Measurements from ENCODE around the gene TAF1A. TPM values are rescaled to one million over a fixed set of nuclear protein-coding genes. Genes with fewer than 3 reads are reported as not detected.
A peak's percentile ranks its signal among the peaks of the same experiment; 100 is the strongest.

TAF1A gene
- polyA plus RNA-seq, 1 experiment: 7.3 TPM

DNA sequence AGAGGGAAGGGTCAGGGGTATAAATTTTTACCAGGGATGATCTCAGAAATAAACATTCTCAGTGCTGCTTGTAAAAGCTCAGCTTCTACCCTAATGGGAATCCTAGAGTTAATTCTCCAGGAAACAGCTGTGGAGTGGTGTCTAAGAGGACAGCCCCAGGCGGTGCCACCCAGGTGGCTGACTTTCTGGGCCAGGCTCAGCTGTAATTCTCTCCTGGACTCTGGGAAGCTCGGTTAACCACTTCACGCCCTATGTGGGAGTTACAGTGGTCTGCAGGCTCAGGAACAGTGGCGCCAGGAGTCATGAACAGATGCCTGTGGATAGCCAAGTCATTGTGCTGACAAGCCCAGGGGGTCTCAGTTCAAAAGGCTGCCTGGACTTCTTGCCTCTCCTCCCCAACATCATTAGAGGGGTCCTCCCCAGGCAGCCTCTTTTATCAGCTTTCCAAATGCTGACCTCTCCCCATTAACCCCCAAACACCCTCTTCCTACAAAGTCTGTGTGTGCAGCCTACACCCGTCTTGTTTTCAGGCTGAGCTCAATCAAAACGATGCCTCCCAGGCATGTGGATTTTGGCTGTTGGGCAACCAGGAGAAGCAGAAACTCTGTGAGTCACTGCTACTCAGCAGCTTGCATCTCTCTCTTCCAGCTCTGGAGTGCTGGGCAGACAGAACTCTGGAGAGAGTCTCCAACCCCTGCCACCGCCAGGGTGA is 43.0 kb downstream of the TAF1A start:
- Histone ChIP-seq H3K4me3 (ENCODE audit: low read depth, low read length) (no peak overlapping the region), H3K9me3 (ENCODE audit: control insufficient read depth, insufficient read depth, low read length) (no peaks in the 10 kb centered on the region; the same call in 1 of the 2 replicates), H3K27me3 (ENCODE audit: control insufficient read depth, insufficient read depth, low read length) (no peaks in the 10 kb centered on the region), H3K27ac (ENCODE audit: low read depth, low read length) (peak overlapping the region; percentile 62)
- POLR2A ChIA-PET: interaction anchor here (1.3 kb wide), 1 partner anchor 82 kb away, joined by 3 read pairs; no protein-coding TSS in a partner anchor
- DNase-seq (ENCODE audit: low read depth, low spot score): peak; percentile 46
- CTCF ChIA-PET: interaction anchor here (1.2 to 1.7 kb wide), 3 partner anchors 10 to 81 kb away, joined by 5 to 6 read pairs (median 5); no protein-coding TSS in a partner anchor
- TF ChIP-seq, protein P1, sequence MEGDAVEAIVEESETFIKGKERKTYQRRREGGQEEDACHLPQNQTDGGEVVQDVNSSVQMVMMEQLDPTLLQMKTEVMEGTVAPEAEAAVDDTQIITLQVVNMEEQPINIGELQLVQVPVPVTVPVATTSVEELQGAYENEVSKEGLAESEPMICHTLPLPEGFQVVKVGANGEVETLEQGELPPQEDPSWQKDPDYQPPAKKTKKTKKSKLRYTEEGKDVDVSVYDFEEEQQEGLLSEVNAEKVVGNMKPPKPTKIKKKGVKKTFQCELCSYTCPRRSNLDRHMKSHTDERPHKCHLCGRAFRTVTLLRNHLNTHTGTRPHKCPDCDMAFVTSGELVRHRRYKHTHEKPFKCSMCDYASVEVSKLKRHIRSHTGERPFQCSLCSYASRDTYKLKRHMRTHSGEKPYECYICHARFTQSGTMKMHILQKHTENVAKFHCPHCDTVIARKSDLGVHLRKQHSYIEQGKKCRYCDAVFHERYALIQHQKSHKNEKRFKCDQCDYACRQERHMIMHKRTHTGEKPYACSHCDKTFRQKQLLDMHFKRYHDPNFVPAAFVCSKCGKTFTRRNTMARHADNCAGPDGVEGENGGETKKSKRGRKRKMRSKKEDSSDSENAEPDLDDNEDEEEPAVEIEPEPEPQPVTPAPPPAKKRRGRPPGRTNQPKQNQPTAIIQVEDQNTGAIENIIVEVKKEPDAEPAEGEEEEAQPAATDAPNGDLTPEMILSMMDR (IDR thresholded peaks at IDR 0.05; ENCODE audit: low read depth, low read length): 0 out of 2 replicates have a peak, but pooled peaks have one; percentile 20

- Histone ChIP-seq H3K27me3 (ENCODE audit: control insufficient read depth, insufficient read depth, low read length) (no peaks in the 10 kb centered on the region), H3K9me3 (ENCODE audit: control insufficient read depth, insufficient read depth, low read length) (no peaks in the 10 kb centered on the region; the same call in 1 of the 2 replicates), H3K4me3 (ENCODE audit: low read depth, low read length) (no peak overlapping the region), H3K27ac (ENCODE audit: low read depth, low read length) (no peak overlapping the region)
- POLR2A ChIA-PET: interaction anchor here (1.3 kb wide), 1 partner anchor 81 kb away, joined by 3 read pairs; no protein-coding TSS in a partner anchor
- TF ChIP-seq, protein P1 (IDR thresholded peaks at IDR 0.05; ENCODE audit: low read depth, low read length): no peak
- DNase-seq (ENCODE audit: low read depth, low spot score): no peak
- CTCF ChIA-PET: interaction anchor here (1.2 to 1.7 kb wide), 2 partner anchors 16 to 81 kb away, joined by 5 to 6 read pairs; no protein-coding TSS in a partner anchor
Observed at GRCh38 chr1:222546091-222546490, 43.6 kb downstream of the TAF1A start.

- no peak overlapping the region for H3K4me3 ChIP-seq (ENCODE audit: low read depth, low read length)
- POLR2A ChIA-PET: no interaction called here
- H3K27ac ChIP-seq (ENCODE audit: low read depth, low read length): no peak overlapping the region
- no peak for DNase-seq (ENCODE audit: low read depth, low spot score)
- no peaks in the 10 kb centered on the region for H3K27me3 ChIP-seq (ENCODE audit: control insufficient read depth, insufficient read depth, low read length)
- H3K9me3 ChIP-seq (ENCODE audit: control insufficient read depth, insufficient read depth, low read length): no peaks in the 10 kb centered on the region; the same call in 1 of the 2 replicates
- CTCF ChIA-PET: no interaction called here
- TF ChIP-seq, protein P1 (IDR thresholded peaks at IDR 0.05; ENCODE audit: low read depth, low read length): no peak
Observed at GRCh38 chr1:222543817-222544216, 45.9 kb downstream of the TAF1A start.

DNA sequence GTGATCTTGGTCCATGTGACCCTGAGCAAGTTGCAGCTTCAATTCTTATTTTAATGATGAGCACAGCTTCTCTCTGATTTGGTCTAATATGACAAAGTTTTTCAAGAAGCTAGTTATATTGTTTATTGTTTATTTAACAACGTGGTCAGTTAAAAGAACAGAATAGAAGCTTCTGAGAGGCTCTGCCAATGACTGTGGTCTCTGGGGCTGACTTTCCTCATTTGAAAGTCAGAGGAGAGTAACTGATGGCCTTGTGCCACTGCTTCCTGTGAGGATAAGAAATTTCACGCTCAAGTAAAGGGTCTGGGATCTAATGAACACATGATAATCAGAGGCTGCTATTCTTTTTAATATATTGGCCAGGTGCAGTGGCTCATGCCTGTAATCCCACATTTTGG is 49.1 kb downstream of the TAF1A start:
- no peak overlapping the region for H3K4me3 ChIP-seq (ENCODE audit: low read depth, low read length)
- TF ChIP-seq, protein P1 (IDR thresholded peaks at IDR 0.05; ENCODE audit: low read depth, low read length): no peak
- H3K27ac ChIP-seq (ENCODE audit: low read depth, low read length): no peak overlapping the region
- ChIA-PET CTCF (interaction anchor here (1.3 to 1.4 kb wide), 2 partner anchors 21 to 94 kb away, joined by 3 to 4 read pairs; no protein-coding TSS in a partner anchor), POLR2A (no interaction called here)
- no peak for DNase-seq (ENCODE audit: low read depth, low spot score)
- H3K27me3 ChIP-seq (ENCODE audit: control insufficient read depth, insufficient read depth, low read length): peaks cover 2% of the 10 kb centered on the region
- H3K9me3 ChIP-seq (ENCODE audit: control insufficient read depth, insufficient read depth, low read length): no peaks in the 10 kb centered on the region; the same call in 1 of the 2 replicates

Data from AG04450 (cell line).